Muscle of back (tissue), 13 donors: ENCODE results near the gene NANOS3. TPM values are rescaled to one million over a fixed set of nuclear protein-coding genes. Genes with fewer than 3 reads are reported as not detected.

Source experiments
- DNase-seq, 3 donors: peaks; one replicate each; pipeline versions ENCODE4 v3.0.0 to v3.0.0-alpha.2; 2013
- long read RNA-seq, 9 donors: transcript quantifications; one replicate each; lab custom pipeline, GENCODE V29; 2026
- polyA plus RNA-seq, 10 donors: library from polyadenylated mRNA; unstranded; fragments of 120-200 nt; gene quantifications; one replicate each; pipeline ENCODE4 v1.2.1, GENCODE V29; 2013; ENCODE audit not compliant: insufficient read length in 10 of 10

The NANOS3 gene
- 1 to 10 TPM in 7 of 10 donors, under 1 TPM in 3; 0.57 to 2.0 (median 1.3) TPM for polyA plus RNA-seq
- long read RNA-seq, donor 1 = 0 reads
- long read RNA-seq, donor 2 = 0 reads
- long read RNA-seq, donor 3 = 0 reads
- long read RNA-seq, donor 4 = 0 reads
- long read RNA-seq, donor 5 = 0 reads
- long read RNA-seq, donor 6 = 0 reads
- long read RNA-seq, donor 7 = 0 reads
- long read RNA-seq, donor 8 = 0 reads
- long read RNA-seq, donor 9 = 0 reads

GRCh38 chr19:13876834-13877233 is at the start of gene NANOS3:
NANOS3 (plus strand) TSS chr19:13877134; CDS start chr19:13877249, 115 bp downstream.
- no peak for DNase-seq

GRCh38 chr19:13827656-13828055 is 49.3 kb upstream of the NANOS3 start:
- DNase-seq = no peak

- DNase-seq = peak in 1 of 3 donors; percentile 16
Observed at GRCh38 chr19:13830114-13830740, 46.7 kb upstream of the NANOS3 start.

- peak in 1 of 3 donors; percentile 16 for DNase-seq
Observed at GRCh38 chr19:13830741-13831536, 46.0 kb upstream of the NANOS3 start.

- DNase-seq = peak in 1 of 3 donors; percentile 28
Observed at GRCh38 chr19:13831537-13832467, 45.1 kb upstream of the NANOS3 start.

GRCh38 chr19:13833330-13834243 is 43.3 kb upstream of the NANOS3 start:
- peak; percentile 84 to 93 (median 90) for DNase-seq

GRCh38 chr19:13834244-13835069 is 42.5 kb upstream of the NANOS3 start:
- DNase-seq = peak in 1 of 3 donors; percentile 25

GRCh38 chr19:13835791-13836723 is 40.9 kb upstream of the NANOS3 start:
- DNase-seq = no peak

- DNase-seq = no peak
Observed at GRCh38 chr19:13838435-13839129, 38.4 kb upstream of the NANOS3 start.

GRCh38 chr19:13839130-13839937 is 37.6 kb upstream of the NANOS3 start:
- DNase-seq = peak; percentile 83 to 93 (median 86)

- no peak for DNase-seq
Observed at GRCh38 chr19:13839938-13840304, 37.0 kb upstream of the NANOS3 start.

GRCh38 chr19:13840305-13841085 is 36.4 kb upstream of the NANOS3 start:
- peak in 1 of 3 donors; percentile 60 for DNase-seq

- peak in 1 of 3 donors; percentile 73 for DNase-seq
Observed at GRCh38 chr19:13841086-13841961, 35.6 kb upstream of the NANOS3 start.

GRCh38 chr19:13841962-13842290 is 35.0 kb upstream of the NANOS3 start:
- no peak for DNase-seq
